Neural crest cell (in vitro differentiated cells): ENCODE results near the gene MYO7A. TPM values are rescaled to one million over a fixed set of nuclear protein-coding genes. Genes with fewer than 3 reads are reported as not detected.
A peak's percentile ranks its signal among the peaks of the same experiment; 100 is the strongest.

Experiments
- DNase-seq: peaks from one replicate; pipeline ENCODE4 v3.0.0; 2021; ENCODE audit warnings: low read depth, mixed read lengths, low spot score
- H3K27ac Mint-ChIP-seq: one replicate; pipeline ENCODE4 v1.8.0; 2021; ENCODE audit warnings: mild to moderate bottlenecking, mixed read lengths; ENCODE audit not compliant: unreplicated experiment
- H3K27me3 Mint-ChIP-seq: 2 replicates; pipeline ENCODE4 v1.8.0; 2021; ENCODE audit warnings: low read depth, mild to moderate bottlenecking, mixed read lengths
- H3K36me3 Mint-ChIP-seq: 2 replicates; pipeline ENCODE4 v1.8.0; 2021; ENCODE audit warnings: low read depth, mild to moderate bottlenecking, mixed read lengths
- H3K4me1 Mint-ChIP-seq: 2 replicates; pipeline ENCODE4 v1.8.0; 2021; ENCODE audit warnings: mixed read lengths
- H3K4me3 Mint-ChIP-seq: one replicate; pipeline ENCODE4 v1.8.0; 2021; ENCODE audit warnings: mild to moderate bottlenecking, mixed read lengths
- H3K9me3 Mint-ChIP-seq: 2 replicates; pipeline ENCODE4 v1.8.0; 2021; ENCODE audit warnings: mixed read lengths
- CTCF ChIP-seq: fragments of 200-600 bp; sonication (generic); conservative IDR thresholded peaks from 2 replicates; pipeline ENCODE4 v1.5.0; 2021; ENCODE audit warnings: antibody characterized with exemption, mild to moderate bottlenecking
- total RNA-seq: library from RNA; stranded (reverse); gene quantifications from 2 replicates; pipeline ENCODE4 v1.2.1, GENCODE V29; 2021

Gene MYO7A
- total RNA-seq, 1 donor from 2014 or later = 2.5 TPM

- H3K36me3 Mint-ChIP-seq = no peaks in the 10 kb centered on the region
These were observed 17.2 kb upstream of the MYO7A start for GRCh38 chr11:77110836-77111235.

GRCh38 chr11:77111277-77111676, 16.8 kb upstream of the MYO7A start:
- no peaks in the 10 kb centered on the region for H3K27me3 Mint-ChIP-seq
- H3K4me3 Mint-ChIP-seq = no peak overlapping the region
- no peaks in the 10 kb centered on the region for H3K36me3 Mint-ChIP-seq
- TF ChIP-seq CTCF = no peak
- peaks cover 5% of the 10 kb centered on the region for H3K4me1 Mint-ChIP-seq
- peak overlapping the region; percentile 13 for H3K27ac Mint-ChIP-seq
- H3K9me3 Mint-ChIP-seq = no peaks in the 10 kb centered on the region
- no peak for DNase-seq

More at GRCh38 chr11:77110836-77111235, 17.2 kb upstream of the MYO7A start:
- TF ChIP-seq CTCF = no peak
- H3K27ac Mint-ChIP-seq = no peak overlapping the region
- DNase-seq = no peak
- H3K4me1 Mint-ChIP-seq = peaks cover 5% of the 10 kb centered on the region
- H3K9me3 Mint-ChIP-seq = no peaks in the 10 kb centered on the region
- H3K27me3 Mint-ChIP-seq = no peaks in the 10 kb centered on the region
- H3K4me3 Mint-ChIP-seq = no peak overlapping the region

DNA sequence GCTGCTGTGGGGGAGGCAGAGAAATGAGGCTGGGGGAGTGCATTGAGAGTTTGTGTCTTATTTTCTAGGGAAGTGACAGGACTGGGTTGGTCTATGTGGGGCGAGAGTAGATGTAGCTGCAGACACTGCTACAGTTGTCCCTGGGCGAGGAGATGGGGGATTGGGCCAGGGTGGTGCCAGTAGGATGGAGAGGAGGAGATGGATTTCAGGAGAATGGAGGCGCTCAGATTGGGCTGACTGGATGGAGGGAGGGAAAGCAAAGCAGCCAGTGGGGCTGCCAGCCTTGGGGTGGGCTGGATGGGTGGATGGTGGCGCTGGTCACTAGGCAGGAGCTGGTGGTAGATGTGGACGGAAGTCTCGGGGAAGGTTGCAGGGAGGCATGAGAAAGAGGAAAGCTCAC, 16.1 kb upstream of the MYO7A start:
- Mint-ChIP-seq H3K9me3 (no peaks in the 10 kb centered on the region), H3K36me3 (no peaks in the 10 kb centered on the region), H3K4me3 (no peak overlapping the region), H3K4me1 (peaks cover 5% of the 10 kb centered on the region), H3K27me3 (no peaks in the 10 kb centered on the region), H3K27ac (no peak overlapping the region)
- no peak for TF ChIP-seq CTCF
- DNase-seq = no peak

DNA sequence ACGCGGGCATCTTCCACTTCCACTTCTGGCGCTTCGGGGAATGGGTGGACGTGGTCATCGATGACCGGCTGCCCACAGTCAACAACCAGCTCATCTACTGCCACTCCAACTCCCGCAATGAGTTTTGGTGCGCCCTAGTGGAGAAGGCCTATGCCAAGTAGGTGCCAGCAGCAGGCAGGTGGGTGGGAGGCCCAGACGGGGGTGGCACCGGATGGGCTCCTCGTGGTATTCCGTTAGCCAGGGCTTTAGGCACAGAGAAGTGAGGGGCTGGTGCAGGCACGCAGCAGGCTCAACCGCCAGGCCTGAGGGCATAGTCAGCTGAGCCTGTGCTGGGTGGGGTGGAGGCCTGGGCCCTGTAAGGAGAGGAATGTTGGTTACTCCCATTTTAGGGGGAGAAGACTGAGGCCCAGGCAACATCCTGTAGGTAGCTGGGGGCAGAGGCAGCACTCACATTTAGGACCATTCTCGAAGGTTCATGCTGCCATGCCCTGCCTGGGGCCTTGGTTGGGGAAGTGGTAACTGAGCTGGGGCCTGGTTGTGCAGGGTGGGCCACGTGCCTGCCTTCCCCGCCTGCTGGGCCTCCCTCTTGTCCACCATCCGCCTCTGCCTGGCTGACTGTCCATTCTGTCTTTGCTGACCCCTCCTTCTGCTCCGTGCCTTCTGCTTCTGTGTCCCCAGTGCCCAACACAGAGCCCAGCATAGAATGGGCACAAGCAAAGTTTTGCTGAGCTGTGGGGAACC, 15.2 kb upstream of the MYO7A start:
- DNase-seq = no peak
- H3K36me3 Mint-ChIP-seq = no peaks in the 10 kb centered on the region
- H3K4me1 Mint-ChIP-seq = peaks cover 13% of the 10 kb centered on the region
- H3K27me3 Mint-ChIP-seq = no peaks in the 10 kb centered on the region
- H3K4me3 Mint-ChIP-seq = no peak overlapping the region
- no peaks in the 10 kb centered on the region for H3K9me3 Mint-ChIP-seq
- no peak overlapping the region for H3K27ac Mint-ChIP-seq
- no peak for TF ChIP-seq CTCF

DNA sequence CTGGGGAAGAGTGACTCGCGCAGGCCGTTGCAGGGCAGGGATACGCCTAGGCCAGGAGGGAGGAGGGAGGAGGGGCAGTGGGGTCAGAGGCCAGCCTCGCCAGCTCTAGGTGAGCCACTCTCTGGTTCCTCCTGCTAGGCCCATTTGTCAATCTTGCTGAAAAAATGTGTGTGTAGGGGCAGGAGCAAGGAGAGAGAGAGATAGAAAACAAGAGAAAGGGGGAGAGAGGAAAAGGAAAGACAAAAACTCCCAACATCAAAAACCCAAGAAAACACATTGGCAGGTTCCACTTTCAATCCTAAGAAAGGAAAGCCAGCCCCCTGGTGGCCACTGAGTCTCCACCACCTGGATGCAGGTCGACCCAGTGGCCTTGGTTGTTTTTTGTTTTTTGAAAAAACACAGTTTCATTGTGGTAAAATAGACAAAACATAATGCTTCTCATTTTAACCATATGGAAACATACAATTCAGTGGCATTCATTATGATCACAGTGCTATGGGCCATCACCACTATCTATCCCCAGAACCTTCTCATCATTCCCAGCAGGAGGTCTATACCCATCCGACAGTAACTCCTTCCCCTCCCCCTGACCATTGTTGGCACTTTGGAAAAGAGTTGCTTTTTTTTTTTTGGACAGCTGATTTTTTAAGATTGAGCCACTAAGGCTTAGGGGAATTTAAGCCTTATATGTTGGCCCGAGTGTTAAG, 14.5 kb upstream of the MYO7A start:
- Mint-ChIP-seq H3K9me3 (no peaks in the 10 kb centered on the region), H3K27me3 (no peaks in the 10 kb centered on the region), H3K36me3 (no peaks in the 10 kb centered on the region), H3K4me1 (peaks cover 13% of the 10 kb centered on the region), H3K27ac (no peak overlapping the region), H3K4me3 (no peak overlapping the region)
- DNase-seq = peak; percentile 29
- TF ChIP-seq CTCF = peak; percentile 76
